ENCODE results near the gene CPHXL. TPM values are rescaled to one million over a fixed set of nuclear protein-coding genes. Genes with fewer than 3 reads are reported as not detected.

Gene CPHXL
- polyA plus RNA-seq, 3 donors, result not detected

GRCh38 chr16:75702242-75702641 lies 24.0 kb downstream of the CPHXL start:
- no peak for DNase-seq

- DNase-seq, result no peak
Measured at GRCh38 chr16:75701361-75701760, 24.9 kb downstream of the CPHXL start, which contains the start of gene DUXB. TSS of gene DUXB (minus strand) at chr16:75701461. CDS start at chr16:75701418, 43 bp downstream.

GRCh38 chr16:75697571-75697970 lies 28.7 kb downstream of the CPHXL start:
- DNase-seq, result no peak

GRCh38 chr16:75695708-75696107 lies 30.6 kb downstream of the CPHXL start:
- no peak for DNase-seq

- DNase-seq, result no peak
Measured at GRCh38 chr16:75687361-75687760, 38.9 kb downstream of the CPHXL start.

- no peak for DNase-seq
Measured at GRCh38 chr16:75682308-75682707, 44.0 kb downstream of the CPHXL start.

- DNase-seq, result no peak
Measured at GRCh38 chr16:75679366-75679765, 46.9 kb downstream of the CPHXL start.

GRCh38 chr16:75676909-75677308 lies 49.4 kb downstream of the CPHXL start, which contains the start of gene CPHXL2:
TSS of gene CPHXL2 (minus strand) at chr16:75677009. CDS start at chr16:75676999, 10 bp downstream.
- no peak for DNase-seq

- no peak for DNase-seq
Measured at GRCh38 chr16:75667503-75667902, 58.8 kb downstream of the CPHXL start.

Other genes with a start within 250 kb of the CPHXL start
- 1 to 10 TPM; 1.1 to 1.2 (median 1.2) TPM for gene CHST6, start 231.0 kb downstream of the CPHXL start, polyA plus RNA-seq (ENCODE audit: insufficient read length in 3 of 3)
- gene CHST5, start 190.4 kb downstream of the CPHXL start, polyA plus RNA-seq (ENCODE audit: insufficient read length in 3 of 3), result 1 to 10 TPM in 2 of 3 donors, under 1 TPM in 1; 0.47 to 1.3 (median 1.3) TPM
- gene TMEM231, start 170.2 kb downstream of the CPHXL start, polyA plus RNA-seq (ENCODE audit: insufficient read length in 3 of 3), result 10 to 100 TPM; 19.8 to 23.4 (median 21.3) TPM
- 100 to 1,000 TPM; 156 to 174 (median 170) TPM for gene GABARAPL2, start 160.1 kb downstream of the CPHXL start, polyA plus RNA-seq (ENCODE audit: insufficient read length in 3 of 3)
- 10 to 100 TPM; 38.9 to 66.6 (median 57.7) TPM for gene ADAT1, start 103.2 kb downstream of the CPHXL start, polyA plus RNA-seq (ENCODE audit: insufficient read length in 3 of 3)
- 100 to 1,000 TPM; 126 to 140 (median 137) TPM for gene KARS1, start 78.8 kb downstream of the CPHXL start, polyA plus RNA-seq (ENCODE audit: insufficient read length in 3 of 3)
- 10 to 100 TPM; 70.9 to 84.0 (median 77.3) TPM for gene TERF2IP, start 78.7 kb downstream of the CPHXL start, polyA plus RNA-seq (ENCODE audit: insufficient read length in 3 of 3)
- gene CPHXL2, start 49.5 kb downstream of the CPHXL start, polyA plus RNA-seq (ENCODE audit: insufficient read length in 3 of 3), result under 1 TPM in 1 of 3 donors, not detected in 2; 0.22 TPM
- gene DUXB, start 25.0 kb downstream of the CPHXL start, polyA plus RNA-seq (ENCODE audit: insufficient read length in 3 of 3), result under 1 TPM in 2 of 3 donors, not detected in 1; 0.21 to 0.28 TPM